NCI-H2029 (cell line): Measurements from ENCODE around the gene COL18A1.

Experiments
- DNase-seq: peaks from one replicate; lab custom pipeline; 2025; lab: John Stamatoyannopoulos, UW

The COL18A1 gene

DNA sequence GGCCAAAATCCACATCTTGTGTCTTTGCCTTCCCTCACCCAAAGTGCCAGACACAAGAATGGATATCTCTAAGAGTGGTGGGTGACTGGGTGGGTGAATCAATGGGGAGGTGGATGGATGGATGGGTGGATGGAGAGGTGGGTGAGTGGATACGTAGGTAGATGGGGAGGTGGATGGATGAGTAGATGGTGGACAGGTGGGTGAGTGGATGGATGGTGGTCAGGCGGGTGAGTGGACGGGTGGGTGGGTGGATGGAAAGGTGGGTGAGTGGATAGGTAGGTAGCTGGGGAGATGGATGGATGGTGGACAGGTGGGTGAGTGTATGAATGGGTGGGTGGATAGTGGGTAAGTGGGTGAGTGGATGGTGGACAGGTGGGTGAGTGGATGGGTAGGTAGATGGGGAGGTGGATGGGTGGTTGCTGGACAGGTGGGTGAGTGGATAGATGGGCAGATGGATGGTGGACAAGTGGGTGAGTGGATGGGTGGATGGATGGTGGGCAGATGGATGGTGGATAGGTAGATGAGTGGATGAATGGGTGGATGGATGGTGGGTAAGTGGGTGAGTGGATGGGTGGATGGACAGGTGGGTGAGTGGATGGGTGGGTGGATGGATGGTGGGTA, 103.0 kb downstream of the COL18A1 start:
- DNase-seq, result no peak

DNA sequence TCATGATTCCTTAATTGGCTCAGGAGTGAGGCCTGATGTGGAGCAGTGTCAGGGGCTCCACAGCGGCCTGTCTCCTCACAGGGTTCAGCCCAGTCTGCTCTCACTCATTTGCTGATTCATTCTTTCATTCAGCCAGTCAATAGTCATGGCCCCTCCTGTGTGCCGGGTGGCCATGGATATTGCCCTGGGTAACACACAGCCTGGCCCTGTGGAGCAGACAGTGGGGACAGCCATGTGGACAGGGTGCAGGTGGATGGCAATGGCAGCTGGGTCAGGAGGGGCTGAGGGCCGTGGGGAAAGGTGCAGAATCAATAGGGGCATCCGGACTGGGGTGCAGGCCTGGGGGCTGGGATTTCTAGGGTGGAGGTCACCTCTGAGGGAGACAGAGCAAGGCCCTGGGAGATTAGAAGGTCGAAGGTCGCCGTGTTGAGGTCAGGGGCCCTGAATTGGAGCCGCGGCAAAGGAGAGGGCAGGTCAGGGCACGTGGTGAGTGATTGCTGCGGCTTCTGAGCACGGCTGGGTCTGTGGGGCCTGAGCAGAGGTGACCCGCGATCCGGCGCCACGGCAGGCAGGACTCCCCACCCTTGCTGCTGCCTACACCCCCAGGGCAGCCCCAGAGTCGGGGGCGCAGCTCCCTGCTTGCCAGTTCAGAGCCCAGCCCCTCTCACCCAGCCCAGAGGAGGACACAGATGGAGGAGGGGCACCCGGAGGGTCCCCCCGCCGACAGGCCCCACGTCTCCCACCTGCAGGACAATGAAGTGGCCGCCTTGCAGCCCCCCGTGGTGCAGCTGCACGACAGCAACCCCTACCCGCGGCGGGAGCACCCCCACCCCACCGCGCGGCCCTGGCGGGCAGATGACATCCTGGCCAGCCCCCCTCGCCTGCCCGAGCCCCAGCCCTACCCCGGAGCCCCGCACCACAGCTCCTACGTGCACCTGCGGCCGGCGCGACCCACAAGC, 103.9 kb downstream of the COL18A1 start:
- DNase-seq, result no peak

DNA sequence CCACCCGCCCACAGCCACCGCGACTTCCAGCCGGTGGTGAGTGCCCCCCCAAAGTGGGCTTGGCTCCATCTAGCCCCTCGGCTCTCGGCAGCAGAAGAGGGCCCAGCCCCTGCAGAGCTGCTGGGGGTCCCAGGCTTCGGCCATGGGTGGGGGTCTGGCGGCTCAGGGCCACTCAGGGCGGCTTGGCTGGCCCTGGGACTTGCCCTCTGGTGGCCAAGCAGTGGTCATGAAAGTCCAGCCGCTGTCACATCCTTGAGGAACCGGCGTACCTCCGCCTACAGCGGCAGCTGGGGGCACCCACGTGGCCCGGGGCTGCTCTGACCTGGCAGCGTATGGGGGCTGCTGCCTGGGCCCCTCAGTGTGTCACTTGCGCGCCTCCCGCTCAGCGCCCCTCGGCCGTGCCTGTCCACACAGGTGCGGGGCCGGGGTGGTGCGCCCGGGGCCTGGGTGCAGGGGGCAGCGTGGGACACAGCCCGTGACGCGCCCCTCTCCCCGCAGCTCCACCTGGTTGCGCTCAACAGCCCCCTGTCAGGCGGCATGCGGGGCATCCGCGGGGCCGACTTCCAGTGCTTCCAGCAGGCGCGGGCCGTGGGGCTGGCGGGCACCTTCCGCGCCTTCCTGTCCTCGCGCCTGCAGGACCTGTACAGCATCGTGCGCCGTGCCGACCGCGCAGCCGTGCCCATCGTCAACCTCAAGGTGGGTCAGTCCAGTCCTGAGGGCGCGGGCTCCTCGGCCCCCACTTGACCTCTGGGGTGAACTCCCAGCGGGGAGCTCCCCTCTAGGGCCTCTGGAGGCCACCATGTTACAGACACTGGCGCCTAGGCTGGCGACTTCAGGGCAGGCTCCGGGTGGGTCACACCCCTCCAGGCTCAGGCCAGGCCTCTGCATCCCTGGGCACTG, 104.9 kb downstream of the COL18A1 start:
- DNase-seq, result no peak

DNA sequence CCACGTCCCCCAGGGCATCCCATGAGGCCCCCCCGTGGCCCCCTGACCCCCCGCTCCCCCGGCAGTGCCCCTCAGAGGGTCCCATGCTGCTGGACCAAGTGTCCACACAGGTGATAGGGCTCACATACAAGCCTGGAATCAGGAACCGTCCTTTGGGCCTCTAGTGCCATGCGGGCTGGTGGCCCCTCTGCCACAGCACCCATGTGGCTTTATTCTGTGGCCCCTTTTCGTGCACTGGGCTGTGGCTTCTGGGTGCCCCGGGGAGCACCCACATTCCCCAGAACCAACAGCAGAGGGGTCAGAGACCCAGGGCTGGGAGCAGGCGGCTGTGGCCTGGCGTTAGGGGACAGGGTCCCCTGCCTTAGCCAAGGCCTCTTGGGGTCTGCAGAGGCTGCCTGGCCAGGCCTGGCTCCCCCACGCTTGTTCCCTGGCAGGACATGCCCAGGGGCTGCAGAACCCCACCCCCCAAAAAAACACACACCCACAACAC, 105.5 kb downstream of the COL18A1 start:
- no peak for DNase-seq

DNA sequence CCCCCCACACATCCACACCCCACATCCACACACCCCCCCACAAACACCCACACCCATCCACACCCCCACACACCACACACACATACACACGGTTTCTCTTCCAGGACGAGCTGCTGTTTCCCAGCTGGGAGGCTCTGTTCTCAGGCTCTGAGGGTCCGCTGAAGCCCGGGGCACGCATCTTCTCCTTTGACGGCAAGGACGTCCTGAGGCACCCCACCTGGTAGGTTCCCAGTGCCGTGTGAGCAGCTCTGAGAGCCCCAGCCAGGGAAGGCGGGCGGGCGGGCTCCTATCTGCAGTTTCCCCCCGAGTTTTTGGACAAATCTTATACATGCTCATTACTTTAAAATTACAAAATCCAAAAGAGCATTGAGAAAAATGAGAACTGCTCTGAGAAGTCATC, 106.0 kb downstream of the COL18A1 start:
- DNase-seq, result no peak

DNA sequence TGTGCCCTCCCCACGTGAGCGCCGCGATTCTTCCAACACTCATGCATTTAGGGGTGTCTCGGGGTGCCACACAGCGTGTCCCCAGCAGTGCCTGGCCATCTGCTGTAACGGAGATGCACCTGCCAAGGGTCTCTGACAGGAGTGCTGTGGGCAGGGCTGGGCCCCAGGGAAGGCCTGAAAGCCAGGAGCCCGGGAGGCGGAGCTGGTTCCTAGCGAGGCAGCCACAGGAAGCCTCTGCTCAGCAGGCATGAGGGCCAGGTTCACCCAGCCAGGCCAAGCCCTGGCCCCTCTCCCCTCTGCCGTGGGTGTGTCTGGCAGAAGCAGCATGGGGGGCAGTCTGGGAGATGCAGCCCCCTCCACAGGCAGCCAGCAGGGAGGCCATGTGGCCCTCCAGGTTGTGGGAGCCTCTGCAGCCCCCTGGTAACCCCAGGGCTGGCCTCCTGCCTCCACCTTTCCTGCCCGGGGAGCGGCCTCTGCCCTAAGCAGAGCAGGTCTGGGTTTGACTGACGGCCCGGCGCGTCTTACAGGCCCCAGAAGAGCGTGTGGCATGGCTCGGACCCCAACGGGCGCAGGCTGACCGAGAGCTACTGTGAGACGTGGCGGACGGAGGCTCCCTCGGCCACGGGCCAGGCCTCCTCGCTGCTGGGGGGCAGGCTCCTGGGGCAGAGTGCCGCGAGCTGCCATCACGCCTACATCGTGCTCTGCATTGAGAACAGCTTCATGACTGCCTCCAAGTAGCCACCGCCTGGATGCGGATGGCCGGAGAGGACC, 106.9 kb downstream of the COL18A1 start:
- DNase-seq, result no peak

DNA sequence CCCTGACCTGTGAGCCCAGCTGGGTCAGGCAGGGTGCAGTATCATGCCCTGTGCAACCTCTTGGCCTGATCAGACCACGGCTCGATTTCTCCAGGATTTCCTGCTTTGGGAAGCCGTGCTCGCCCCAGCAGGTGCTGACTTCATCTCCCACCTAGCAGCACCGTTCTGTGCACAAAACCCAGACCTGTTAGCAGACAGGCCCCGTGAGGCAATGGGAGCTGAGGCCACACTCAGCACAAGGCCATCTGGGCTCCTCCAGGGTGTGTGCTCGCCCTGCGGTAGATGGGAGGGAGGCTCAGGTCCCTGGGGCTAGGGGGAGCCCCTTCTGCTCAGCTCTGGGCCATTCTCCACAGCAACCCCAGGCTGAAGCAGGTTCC, 107.6 kb downstream of the COL18A1 start:
- no peak for DNase-seq

DNA sequence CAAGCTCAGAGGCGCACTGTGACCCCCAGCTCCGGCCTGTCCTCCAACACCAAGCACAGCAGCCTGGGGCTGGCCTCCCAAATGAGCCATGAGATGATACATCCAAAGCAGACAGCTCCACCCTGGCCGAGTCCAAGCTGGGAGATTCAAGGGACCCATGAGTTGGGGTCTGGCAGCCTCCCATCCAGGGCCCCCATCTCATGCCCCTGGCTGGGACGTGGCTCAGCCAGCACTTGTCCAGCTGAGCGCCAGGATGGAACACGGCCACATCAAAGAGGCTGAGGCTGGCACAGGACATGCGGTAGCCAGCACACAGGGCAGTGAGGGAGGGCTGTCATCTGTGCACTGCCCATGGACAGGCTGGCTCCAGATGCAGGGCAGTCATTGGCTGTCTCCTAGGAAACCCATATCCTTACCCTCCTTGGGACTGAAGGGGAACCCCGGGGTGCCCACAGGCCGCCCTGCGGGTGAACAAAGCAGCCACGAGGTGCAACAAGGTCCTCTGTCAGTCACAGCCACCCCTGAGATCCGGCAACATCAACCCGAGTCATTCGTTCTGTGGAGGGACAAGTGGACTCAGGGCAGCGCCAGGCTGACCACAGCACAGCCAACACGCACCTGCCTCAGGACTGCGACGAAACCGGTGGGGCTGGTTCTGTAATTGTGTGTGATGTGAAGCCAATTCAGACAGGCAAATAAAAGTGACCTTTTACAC, 108.2 kb downstream of the COL18A1 start:
- no peak for DNase-seq

DNA sequence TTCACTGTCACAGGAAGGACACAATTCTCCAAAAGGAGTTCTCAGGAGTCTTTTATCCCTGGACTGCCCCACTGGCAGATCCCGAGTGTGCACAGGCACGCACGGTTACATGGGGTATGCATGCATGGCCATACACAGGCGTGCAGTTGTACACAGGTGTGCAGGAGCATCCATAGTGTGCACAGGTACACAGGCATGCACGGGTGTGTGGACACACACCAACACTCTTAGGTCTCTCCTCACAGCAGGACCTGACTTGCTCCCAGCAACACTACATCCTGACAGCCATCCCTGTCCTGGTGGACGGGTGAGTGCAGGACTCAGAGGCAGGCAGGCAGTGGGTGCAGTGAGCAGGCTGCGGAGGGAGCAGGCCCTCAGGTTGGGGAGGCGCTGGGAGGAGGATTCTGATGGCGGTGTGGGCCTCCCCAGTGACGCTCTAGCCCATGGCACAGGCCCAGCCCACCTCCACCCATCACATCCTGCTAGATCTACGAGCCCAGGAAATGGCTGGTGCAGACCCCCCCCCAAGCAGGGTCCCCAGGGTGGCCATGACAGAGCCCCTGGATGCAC, 108.9 kb downstream of the COL18A1 start:
- no peak for DNase-seq

DNA sequence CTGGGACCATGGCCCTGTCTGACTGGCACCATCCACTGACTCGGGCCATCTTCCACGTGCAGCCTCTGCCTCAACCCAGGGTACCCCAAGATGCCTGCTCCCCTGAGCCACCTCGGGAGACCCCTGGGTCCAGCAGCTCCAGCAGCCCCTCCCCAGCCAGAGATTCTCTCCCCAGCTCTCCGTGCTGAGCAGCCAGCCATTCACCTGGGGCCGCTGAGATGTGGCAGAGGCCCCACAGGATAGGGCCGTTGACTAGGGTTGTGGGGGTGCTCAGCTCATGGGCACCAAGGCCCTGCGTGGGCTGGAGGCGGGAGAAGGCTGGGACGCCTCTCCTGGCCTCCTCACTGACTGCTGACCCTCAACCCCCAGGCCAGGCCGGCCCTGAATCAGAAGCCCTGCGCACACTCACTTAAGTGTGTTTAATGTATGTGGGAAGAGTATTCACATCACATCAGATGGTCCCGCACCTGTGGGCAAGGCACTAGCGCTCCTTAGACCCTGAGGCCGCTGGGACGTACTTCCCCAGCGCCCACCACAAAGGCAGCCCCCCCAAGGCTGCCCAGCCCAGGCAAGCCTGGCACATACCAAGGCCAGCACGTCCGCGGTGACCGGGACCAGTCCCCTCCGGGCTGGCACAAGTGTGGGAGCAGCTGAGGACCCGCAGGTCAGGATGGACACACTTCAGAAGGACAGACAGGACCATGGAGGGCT, 109.5 kb downstream of the COL18A1 start:
- DNase-seq, result no peak

DNA sequence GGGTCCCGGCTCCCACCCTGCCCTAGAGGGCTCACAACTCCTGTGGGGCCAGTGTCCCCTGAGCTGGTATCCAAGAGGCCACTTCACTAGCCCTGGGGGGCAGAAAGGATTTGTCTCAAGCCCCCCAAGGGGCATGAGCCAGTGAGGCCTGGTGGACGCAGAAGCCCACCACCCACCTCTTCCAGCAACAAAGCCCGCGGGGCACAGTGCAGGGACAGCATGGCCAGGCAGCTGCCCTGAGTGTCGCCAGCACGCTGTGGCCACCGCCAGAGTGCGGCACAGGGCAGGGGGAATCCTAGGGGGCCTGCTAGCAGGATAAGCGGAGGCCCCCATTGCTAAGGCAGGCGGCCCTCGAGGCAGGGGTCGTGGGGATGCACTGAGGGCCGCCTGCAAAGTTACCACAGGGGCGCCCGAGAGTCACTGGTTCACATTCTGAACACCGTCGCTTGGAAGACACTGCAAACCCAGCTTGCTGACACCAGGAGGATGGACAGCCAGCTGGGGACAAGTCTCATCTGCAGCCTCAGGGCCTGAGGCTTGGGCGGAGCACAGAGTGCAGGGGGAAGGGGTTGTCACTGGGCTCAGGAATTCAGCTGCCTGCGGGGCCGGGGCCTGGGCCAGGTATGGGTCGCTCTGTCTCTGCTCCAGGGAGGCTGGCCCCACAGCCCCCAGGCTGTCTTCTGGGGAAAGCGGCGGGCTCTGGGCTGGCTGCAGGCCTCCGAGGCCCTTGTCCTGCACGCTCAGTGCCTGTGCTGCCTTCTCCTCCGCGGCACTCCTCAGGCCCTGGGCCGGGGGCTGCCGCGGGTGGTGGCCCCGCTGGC, 110.5 kb downstream of the COL18A1 start:
- no peak for DNase-seq

DNA sequence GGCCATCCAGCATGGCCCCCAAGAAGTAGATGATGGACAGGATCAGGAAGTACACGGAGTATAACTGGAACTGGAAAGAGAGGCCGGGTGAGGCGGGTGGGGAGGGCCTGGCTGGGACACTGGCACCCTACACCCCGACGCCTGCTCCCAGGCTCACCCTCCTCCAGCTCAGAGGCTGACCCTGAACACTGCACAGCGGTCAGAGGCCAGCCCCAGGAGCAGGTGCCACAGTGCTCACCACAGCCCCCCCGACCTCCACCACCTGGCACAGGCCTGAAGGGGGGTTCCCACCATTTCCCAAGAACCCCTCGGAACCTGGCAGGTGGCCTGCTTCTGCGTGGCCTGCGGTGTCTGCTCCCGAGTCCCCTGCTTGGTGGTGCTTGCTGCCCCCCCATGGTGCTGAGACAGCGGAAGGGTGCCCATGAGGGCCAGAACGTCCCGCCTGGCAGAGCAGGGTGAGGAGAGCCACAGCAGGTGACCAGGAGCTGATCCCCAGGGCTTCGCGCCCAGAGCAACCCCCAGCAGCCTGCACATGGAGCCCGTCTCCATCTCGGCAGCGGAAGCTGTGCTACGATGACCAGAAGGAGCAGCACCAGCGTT, 111.2 kb downstream of the COL18A1 start:
- no peak for DNase-seq

DNA sequence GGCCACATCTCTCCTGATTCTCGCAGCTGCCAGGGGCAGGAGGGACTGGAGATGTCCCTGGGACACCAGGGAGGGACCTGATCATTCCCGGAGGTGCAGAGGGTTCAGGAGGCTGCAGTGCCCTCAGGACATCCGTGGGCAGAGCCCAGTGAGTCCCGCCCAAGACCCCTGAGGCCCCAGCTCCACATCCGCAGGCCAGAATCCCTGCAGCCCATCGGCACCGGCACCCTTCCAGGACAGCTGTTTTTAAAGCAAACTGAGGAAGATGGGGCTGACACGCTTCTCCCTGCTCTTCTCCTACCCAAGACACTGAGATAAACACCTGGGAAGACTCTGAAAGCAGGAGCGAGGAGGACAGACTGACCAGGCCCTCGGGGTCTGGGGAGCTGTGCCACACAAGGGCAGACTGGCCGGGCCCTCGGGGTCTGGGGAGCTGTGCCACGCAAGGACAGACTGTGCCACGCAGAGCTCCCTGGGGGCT, 111.7 kb downstream of the COL18A1 start:
- no peak for DNase-seq

DNA sequence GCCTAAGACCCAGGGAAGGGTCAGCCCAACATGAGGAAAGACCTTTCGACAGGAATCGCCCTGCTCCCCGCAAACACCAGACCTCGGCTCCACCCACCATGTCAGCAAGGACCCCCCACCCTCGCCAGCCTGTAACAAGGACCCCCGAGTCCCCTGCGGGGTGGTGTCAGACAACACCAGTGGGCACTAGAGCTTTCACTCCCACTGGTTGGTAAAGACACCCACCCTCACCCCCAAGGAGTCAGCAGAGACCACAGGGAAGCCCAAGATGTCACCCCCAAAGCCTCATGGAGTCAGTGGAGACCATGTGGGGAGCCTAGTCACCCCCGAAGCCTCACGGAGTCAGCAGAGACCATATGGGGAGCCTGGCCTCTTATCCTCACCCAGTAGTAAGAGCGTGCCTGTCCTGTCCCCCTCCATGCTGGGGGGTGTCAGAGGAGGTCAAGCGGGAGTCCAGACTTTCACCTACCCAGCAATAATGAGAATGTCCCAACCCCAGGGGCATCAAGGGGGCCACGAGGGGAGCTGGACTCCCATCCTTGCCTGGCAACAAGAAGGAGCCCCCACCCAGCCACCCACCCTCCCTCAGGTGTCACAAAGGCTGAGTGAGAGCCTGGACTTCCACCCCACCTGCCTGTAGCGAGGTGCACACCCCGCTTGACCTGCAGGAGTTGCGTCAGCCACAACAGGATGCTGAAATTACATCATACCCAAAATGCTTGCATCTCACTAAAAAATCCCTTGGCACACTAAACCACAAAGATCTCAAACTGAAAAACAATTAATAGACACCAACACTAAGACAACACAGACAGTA, 112.5 kb downstream of the COL18A1 start:
- no peak for DNase-seq

DNA sequence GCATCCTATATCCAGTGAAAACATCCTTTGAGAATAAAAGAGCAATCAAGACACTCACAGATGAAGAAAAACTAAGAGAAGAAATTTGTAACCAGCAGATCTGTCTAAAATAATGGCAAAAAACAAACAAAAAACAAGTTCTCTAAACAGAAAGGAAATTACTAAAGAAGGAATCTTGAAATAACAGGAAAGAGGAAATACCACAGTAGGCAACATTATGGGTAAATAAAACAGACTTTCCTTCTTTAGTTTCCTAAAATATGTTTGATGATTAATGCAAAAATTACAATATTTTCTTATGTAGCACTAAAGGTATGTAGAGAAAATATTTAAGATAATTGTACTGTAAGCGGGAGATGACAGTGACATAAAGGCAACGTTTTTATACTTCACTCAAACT, 113.8 kb downstream of the COL18A1 start:
- DNase-seq, result no peak

DNA sequence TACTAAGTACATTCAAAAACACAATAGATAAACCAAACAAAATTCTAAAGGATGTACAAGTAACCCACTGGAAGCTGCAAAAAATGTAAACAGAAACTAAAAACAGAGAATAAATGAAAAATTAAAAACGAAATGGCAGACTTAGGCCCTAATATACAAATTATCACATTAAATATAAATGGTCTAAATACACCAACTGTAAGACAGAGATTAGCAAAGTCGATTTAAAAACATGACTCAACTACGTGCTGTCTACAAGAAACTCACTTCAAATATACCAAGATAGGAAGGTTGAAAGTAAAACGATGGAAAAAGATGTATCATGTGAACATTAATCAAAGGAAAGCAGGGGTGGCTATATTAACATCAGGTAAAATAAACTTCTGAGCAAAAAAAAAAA, 114.2 kb downstream of the COL18A1 start:
- no peak for DNase-seq

DNA sequence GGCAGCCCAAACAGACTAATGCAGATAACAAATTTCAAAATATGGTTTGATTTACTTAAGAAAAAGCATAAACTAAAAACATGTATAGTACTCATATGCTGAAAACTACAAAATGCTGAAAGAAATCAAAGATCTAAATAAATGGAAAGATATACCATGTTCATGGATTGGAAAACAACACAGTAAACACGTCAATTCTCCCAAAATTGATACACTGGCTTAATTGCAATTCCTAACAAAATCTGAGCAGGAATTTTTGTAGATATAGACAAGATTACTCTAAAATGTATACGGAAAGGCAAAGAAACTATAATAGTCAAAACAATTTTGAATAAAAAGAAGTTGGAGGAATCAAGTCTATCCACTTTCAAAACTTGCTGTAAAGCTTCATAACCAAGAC, 116.3 kb downstream of the COL18A1 start:
- no peak for DNase-seq

DNA sequence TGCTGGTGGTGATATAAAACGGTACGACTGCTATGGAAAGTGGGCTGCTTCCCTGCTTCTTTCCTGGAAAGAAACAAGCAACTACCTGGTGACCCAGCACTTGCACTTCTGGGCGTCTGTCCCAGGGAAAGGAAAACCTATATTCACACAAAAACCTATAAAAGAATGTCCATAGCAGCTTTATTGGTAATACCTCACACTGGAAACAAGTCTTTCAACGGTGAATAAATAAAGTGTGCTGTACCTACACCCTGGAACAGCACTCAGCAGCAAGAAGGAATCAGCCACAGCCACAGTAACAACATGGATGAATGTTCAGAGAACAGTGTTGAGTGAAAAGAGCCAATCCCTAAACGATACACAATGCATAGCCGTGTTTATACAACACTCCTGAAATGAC, 117.4 kb downstream of the COL18A1 start:
- DNase-seq, result no peak
